Activated gamma-delta T cell (primary cell): ENCODE measurements around the gene LRP1.

Experiments used
- DNase-seq: peaks from one replicate; lab custom pipeline; 2025; lab: John Stamatoyannopoulos, UW

Gene LRP1

GRCh38 chr12:57154804-57155434 lies 26.6 kb downstream of the LRP1 start:
- no peak for DNase-seq

- DNase-seq, result no peak
These were observed 28.6 kb downstream of the LRP1 start for GRCh38 chr12:57156701-57157403.

- DNase-seq, result no peak
These were observed 29.4 kb downstream of the LRP1 start for GRCh38 chr12:57157588-57158173.

GRCh38 chr12:57158186-57158585 lies 29.9 kb downstream of the LRP1 start:
- DNase-seq, result no peak

- DNase-seq, result no peak
These were observed 30.4 kb downstream of the LRP1 start for GRCh38 chr12:57158665-57159064.

- DNase-seq, result no peak
These were observed 31.0 kb downstream of the LRP1 start for GRCh38 chr12:57159311-57159710.

- DNase-seq, result no peak
These were observed 31.8 kb downstream of the LRP1 start for GRCh38 chr12:57160040-57160439.

DNA sequence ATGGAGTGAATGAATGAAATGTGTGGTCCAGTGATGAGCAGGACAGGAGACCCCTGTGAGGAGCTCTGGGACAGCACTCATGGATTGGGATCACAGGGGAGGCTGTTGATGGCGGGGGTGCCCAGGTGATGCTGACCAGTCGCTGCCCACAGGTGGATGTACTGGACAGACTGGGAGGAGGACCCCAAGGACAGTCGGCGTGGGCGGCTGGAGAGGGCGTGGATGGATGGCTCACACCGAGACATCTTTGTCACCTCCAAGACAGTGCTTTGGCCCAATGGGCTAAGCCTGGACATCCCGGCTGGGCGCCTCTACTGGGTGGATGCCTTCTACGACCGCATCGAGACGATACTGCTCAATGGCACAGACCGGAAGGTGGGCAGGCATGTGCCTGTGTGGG lies 32.5 kb downstream of the LRP1 start:
- no peak for DNase-seq

GRCh38 chr12:57161491-57161890 lies 33.2 kb downstream of the LRP1 start:
- DNase-seq, result no peak

DNA sequence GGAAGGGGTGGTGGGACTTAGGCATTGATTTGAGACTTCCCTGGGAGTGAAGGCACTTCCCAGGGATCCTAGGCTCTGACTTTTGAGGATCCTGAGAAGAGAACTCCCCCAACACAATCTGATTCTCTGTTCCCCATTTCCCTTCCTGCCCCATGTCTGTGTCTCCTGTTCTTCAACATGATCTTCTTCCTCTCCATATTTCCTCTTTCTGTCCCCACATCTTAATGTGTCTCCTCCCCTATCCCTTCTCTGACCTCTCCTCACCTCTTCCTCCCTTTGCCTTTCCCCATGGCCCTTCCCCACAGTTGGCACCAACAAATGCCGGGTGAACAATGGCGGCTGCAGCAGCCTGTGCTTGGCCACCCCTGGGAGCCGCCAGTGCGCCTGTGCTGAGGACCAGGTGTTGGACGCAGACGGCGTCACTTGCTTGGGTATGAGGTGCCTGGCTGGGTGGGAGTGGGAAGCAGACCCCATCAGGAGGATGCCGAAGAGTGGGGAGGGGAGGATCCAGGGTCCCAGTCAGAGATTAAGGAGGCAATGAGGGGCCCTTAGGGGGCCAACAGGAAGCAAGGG lies 34.4 kb downstream of the LRP1 start:
- DNase-seq, result no peak

DNA sequence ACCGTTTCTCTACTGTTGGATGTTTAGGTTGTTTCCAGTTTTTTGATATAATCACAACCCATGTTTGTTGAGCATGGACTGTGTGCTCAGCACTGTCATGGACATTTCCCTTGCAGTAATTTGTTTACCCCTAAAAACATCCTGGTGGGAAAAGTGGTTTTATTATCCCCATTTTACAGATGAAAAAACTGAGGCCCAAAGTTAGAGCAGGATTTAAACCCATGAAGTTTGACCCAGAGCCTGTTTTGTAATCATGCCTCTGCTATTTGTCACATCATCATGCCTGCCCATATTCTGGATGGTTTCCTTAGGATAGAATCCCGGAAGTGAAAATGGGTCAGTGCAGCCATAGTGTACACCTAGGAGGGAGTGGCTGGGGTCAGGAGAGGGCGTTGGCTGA lies 36.2 kb downstream of the LRP1 start:
- no peak for DNase-seq

GRCh38 chr12:57164966-57165625 lies 36.8 kb downstream of the LRP1 start:
- no peak for DNase-seq

DNA sequence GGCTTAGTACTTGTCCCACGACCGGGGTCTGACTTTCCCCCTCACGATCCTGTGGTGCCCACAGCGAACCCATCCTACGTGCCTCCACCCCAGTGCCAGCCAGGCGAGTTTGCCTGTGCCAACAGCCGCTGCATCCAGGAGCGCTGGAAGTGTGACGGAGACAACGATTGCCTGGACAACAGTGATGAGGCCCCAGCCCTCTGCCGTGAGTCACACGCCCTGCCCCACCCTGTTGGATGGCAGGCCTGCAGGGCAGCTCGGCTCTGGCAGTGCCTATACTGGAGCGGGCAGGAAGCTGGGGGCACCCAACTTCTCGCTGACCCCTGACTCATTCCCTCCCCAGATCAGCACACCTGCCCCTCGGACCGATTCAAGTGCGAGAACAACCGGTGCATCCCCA lies 37.5 kb downstream of the LRP1 start:
- DNase-seq, result no peak

DNA sequence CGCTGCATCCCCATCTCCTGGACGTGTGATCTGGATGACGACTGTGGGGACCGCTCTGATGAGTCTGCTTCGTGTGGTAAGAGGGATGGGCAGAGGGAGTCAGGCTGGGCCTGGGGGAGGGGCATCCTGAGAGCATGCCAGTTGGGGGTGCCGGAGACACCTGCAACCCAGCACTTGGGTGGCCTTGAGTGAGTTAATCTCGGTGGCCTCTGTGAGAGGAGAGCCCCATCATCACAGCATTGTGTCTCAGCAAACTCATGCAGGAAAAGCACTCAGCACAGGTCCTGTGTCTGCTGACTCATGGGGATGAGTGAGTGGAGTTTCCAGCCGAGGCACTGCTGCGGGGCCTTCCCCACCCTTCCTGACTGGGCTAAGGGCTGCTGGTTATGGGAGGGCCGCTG lies 38.7 kb downstream of the LRP1 start:
- no peak for DNase-seq

GRCh38 chr12:57168058-57168457 lies 39.8 kb downstream of the LRP1 start:
- no peak for DNase-seq

GRCh38 chr12:57169046-57169795 lies 40.9 kb downstream of the LRP1 start:
- no peak for DNase-seq

DNA sequence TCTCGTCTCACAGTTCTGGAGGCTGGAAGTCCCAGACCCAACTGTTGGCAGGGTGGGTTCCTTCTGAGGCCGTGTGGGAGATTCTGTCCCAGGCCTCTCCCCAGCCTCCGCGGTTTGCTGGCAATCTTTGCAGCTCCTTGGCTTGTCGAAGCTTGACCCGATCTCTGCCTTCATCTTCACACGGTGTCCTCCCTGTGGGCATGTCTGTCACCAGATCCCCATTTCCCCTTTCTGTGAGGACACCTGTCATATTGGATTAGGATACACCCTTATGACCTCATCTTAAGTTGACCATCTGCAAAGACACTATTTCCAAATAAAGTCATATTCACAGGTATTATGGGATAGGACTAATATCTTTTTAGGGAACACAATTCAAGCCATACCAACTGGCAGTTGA lies 41.7 kb downstream of the LRP1 start:
- DNase-seq, result no peak

GRCh38 chr12:57170408-57170807 lies 42.1 kb downstream of the LRP1 start:
- DNase-seq, result no peak

- no peak for DNase-seq
These were observed 42.6 kb downstream of the LRP1 start for GRCh38 chr12:57170927-57171326.

- no peak for DNase-seq
These were observed 43.4 kb downstream of the LRP1 start for GRCh38 chr12:57171668-57172067.

DNA sequence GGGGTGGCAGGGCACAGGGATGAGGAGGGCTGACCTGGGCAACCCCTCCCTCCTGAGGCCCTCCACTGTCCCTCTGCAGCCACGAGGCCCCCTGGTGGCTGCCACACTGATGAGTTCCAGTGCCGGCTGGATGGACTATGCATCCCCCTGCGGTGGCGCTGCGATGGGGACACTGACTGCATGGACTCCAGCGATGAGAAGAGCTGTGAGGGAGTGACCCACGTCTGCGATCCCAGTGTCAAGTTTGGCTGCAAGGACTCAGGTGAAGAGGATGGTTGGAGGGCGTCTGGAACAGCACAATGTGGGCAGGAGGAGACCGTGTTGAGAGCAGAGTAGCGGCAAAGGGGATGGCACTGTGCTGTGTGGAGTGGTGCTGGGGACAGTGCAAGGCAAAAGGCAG lies 44.8 kb downstream of the LRP1 start:
- DNase-seq, result no peak

GRCh38 chr12:57173683-57174082 lies 45.4 kb downstream of the LRP1 start:
- no peak for DNase-seq
